ENCODE results near the gene CFAP57.

- no peak for TF ChIP-seq CTCF (conservative IDR thresholded peaks at IDR 0.05)
- TF ChIP-seq ZFX (IDR thresholded peaks at IDR 0.05): no peak
These were observed 121.0 kb downstream of the CFAP57 start for GRCh38 chr1:43293176-43293575.

Measured in C4-2B (cell line).